Epithelial cell of proximal tubule (primary cell): ENCODE data around the gene WDR82. TPM values are rescaled to one million over a fixed set of nuclear protein-coding genes. Genes with fewer than 3 reads are reported as not detected.

ENCODE experiments used
- DNase-seq: peaks from one replicate; pipeline ENCODE4 v3.0.0-alpha.2; 2011; ENCODE audit warnings: low read depth
- H3K4me3 ChIP-seq: 2 replicates; pipeline ENCODE4 v1.5.1; 2011; ENCODE audit warnings: low read depth, mild to moderate bottlenecking, low read length
- CTCF ChIP-seq: conservative IDR thresholded peaks from 2 replicates; pipeline ENCODE4 v1.5.1; 2012; ENCODE audit warnings: low read depth, mild to moderate bottlenecking, low read length
- total RNA-seq: library from RNA; depleted of rRNA; stranded (reverse); fragments of >200 nt; gene quantifications from 2 replicates; pipeline ENCODE4 v1.2.3, GENCODE V29; 2015

WDR82 gene
- total RNA-seq, 1 donor from 2014 or later = 38.4 TPM

DNA sequence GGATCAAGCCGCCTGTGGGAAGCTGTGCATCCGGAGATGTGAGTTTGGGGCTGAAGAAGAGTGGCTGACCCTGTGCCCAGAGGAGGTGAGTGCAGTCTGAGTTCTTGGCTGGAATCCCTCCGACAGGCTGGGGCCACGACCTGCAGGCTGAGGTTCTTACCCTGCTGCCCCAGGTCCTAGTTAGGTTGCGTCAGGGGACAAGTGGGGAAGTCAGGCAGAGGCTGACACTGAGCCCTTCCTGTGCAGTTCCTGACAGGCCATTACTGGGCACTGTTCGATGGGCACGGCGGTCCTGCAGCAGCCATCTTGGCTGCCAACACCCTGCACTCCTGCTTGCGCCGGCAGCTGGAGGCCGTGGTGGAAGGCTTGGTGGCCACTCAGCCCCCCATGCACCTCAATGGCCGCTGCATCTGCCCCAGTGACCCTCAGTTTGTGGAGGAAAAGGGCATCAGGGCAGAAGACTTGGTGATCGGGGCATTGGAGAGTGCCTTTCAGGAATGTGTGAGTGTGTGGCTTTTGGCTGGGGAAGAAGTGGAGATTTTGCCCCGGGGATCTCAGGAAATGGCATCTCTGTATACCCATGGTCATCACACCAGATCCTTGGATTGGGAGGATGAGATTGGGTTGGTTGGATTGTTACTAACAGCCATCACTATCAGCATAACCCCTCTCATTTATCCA is 31.6 kb downstream of the WDR82 start:
- no peak for TF ChIP-seq CTCF
- H3K4me3 ChIP-seq = no peak overlapping the region
- DNase-seq = no peak

DNA sequence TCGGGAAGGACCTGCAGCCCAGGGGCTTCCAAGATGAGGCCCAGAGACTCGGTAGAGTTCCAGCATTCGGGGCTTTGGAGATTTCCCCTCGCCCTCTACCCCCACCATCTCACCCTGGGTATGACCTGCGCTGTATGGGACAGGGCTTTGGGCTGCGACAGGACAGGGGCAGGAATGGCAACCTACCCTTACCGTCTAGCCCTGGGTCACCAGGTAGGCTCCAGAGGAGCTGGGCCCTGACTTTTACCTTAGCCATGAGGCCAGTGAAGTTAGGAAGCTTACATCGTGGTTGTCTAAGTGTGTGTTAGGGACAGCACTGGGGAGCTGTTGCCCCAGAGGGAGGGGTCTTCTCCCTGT is 32.2 kb downstream of the WDR82 start:
- no peak for DNase-seq
- H3K4me3 ChIP-seq = peak overlapping the region; percentile 58
- TF ChIP-seq CTCF = no peak

DNA sequence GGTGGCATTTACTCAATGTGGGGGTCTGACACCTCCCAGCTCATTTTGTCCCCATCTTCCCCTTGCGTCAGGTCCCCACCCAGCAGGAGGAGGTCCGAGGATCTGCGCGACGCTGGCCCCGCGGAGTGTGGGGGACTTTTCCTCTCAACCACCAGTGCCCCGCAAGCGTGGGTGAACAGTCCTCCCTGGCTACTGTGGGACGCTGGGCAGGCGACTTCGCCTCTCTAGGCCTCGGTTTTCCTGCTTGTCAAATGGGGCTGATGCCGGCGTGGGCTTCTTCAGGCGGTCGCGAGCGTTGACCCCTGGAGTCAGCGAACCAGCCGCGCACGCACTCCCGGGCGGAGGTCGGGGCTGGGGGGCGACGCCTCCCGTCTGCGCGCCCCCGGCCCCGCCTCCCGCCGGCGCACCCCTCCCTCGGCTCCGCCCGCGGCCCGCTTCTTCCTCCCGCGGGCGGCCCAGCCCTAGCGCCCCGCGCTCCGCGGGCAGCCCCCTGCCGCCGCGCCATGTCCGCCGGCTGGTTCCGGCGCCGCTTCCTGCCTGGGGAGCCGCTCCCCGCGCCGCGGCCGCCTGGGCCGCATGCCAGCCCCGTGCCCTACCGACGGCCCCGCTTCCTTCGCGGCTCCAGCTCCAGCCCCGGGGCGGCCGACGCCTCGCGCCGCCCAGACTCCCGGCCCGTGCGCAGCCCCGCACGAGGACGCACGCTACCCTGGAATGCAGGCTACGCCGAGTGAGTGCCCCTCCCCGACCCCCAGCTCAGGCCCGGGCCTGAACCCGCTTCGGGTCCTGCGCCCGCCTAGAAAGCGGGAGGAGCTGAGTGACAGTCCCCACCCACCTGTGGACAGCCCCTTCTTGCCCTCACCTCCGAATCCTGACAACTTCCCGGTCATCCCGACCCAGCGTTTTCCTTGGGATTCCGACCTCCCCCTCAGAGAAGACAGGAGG is 32.9 kb downstream of the WDR82 start, which contains the start of gene PPM1M:
Gene PPM1M (plus strand): TSS at position 438 of the 942 bp plus-strand sequence. CDS start 66 bp downstream, at position 504.
- peak within 1 kb of the TSS; percentile 58 for H3K4me3 ChIP-seq
- DNase-seq = no peak
- no peak for TF ChIP-seq CTCF

DNA sequence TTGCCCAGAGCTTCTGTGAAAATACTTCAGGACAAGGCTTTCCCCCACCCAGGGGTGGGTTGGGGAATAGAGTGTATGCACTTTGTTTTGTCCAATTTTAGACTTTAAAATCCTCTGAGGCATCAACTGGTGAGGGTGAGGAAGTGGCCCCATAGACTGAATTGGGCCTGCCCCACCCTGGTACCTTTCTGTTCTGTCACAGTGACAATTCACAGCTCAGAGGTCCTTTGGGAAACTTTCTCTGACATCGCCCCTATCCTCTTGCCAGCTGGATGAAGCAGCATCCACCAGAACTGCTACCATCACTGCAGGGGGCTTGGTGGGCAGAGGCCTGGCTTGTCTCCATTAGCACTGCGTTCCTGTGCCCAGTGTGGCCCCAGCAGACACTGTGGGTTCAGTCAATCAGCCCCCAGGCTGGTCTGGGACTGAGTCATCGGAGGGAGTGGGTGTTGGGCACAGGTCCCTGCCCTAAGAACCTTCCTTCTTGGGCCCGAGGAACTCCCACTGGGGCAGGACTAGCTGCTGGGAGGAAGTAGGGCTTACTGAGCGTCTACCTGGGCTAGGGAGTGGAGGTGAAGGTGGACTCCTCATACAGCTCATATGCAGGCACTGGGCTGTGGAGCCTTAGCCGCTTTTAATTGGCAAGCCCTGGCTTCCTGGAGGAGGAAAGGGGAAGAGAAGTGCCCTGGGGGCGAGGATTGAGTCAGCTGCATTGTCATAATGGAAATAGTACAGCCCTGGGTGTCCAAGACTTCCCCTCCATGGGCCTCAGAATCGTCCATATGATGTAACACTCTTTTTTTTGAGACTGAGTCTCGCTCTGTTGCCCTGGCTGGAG is 34.4 kb downstream of the WDR82 start:
- no peak for DNase-seq
- H3K4me3 ChIP-seq = no peak overlapping the region
- TF ChIP-seq CTCF = no peak

DNA sequence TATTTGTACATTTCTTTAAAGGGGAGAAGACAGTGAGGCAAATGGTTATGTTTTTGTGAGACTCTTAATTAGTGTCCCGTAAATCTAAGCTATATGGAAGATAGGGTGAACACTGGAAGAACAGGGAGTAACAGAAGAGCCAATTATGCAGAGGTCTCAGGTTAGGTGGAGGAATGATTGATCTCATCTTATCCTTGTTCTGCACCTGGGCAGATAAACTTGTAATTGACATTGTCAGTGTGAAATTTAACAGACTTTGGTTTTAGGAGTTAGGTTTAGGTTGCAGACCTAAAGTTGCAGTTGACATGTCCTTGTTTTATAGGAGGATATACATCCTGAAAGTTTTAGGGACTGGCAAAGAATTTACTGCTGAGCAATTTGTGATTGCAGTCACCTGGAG is 36.4 kb downstream of the WDR82 start:
- TF ChIP-seq CTCF = no peak
- no peak overlapping the region for H3K4me3 ChIP-seq
- DNase-seq = no peak

DNA sequence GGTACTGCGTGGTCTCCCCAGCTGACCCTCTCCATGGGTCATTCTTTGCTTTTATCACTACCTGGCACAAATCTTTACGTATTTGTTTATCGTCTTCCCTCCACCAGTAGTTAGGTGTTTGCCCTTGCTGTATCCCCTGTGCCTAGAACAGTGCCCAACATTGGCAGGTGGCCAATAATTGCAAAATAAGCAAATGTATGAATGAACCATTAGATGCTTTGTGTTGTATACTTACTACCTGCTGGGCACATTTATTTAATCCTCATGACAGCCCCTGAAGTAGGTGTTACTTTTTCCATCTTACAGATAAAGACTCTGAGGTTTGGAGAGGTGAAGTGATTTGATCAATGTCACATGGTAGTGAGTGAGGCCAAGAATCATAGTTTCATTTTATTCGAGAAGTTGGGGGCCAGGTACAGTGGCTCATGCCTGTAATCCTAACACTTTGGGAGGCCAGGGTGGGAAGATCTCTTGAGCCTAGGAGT is 37.5 kb downstream of the WDR82 start:
- TF ChIP-seq CTCF = no peak
- H3K4me3 ChIP-seq = no peak overlapping the region
- no peak for DNase-seq
